IMR-90 (cell line): ENCODE data around the gene MYOM1. TPM values are rescaled to one million over a fixed set of nuclear protein-coding genes. Genes with fewer than 3 reads are reported as not detected.

ENCODE experiments used
- ATAC-seq: fragments of 200-7000 bp; cut with Tn5 transposase; 2 replicates; pipeline ENCODE4 v1.9.1; 2020; ENCODE audit warnings: low read depth, mild to moderate bottlenecking, moderate library complexity
- BruUV-seq: library from RNA; stranded (reverse); fragments of 400-500 nt; replicated peaks from 2 replicates; lab custom pipeline; 2021; lab: Mats Ljungman, UMichigan
- CTCF ChIA-PET: fragments of 300-600 bp; formaldehyde crosslinking; extraction: SDS; loops from one replicate; lab custom pipeline; 2021; ENCODE audit warnings: antibody characterized with exemption; lab: Yijun Ruan, JAX
- POLR2A ChIA-PET: fragments of 300-600 bp; sonication (Branson Sonifier 250); formaldehyde crosslinking; loops from one replicate; lab custom pipeline; 2022; ENCODE audit warnings: antibody characterized with exemption; ENCODE audit not compliant: unreplicated experiment; lab: Charles Lee
- DNase-seq: peaks from one replicate; pipeline ENCODE4 v3.0.0; 2013
- H2AFZ ChIP-seq: replicated peaks from 2 replicates; pipeline ENCODE3; 2013; ENCODE audit warnings: low read length, mild to moderate bottlenecking; ENCODE audit not compliant: poor library complexity
- H2AK5ac ChIP-seq: 2 replicates; pipeline ENCODE4 v1.6.1; 2013; ENCODE audit warnings: low read depth, low read length, inconsistent platforms
- H2AK9ac ChIP-seq: replicated peaks from 2 replicates; pipeline ENCODE3; 2013; ENCODE audit warnings: mild to moderate bottlenecking, low read depth, low read length, moderate library complexity; ENCODE audit not compliant: poor library complexity
- H2BK120ac ChIP-seq: 2 replicates; pipeline ENCODE4 v1.6.1; 2013; ENCODE audit warnings: low read depth, low read length, inconsistent platforms
- H2BK15ac ChIP-seq: 3 replicates; pipeline ENCODE4 v1.6.1; 2013; ENCODE audit warnings: low read depth, low read length, inconsistent platforms
- H2BK20ac ChIP-seq: 2 replicates; pipeline ENCODE4 v1.6.1; 2013; ENCODE audit warnings: low read depth, mild to moderate bottlenecking, inconsistent platforms, low read length, moderate library complexity
- H2BK5ac ChIP-seq: 2 replicates; pipeline ENCODE4 v1.6.1; 2013; ENCODE audit warnings: mild to moderate bottlenecking, low read depth, low read length, inconsistent platforms; ENCODE audit not compliant: poor library complexity, severe bottlenecking
- H3K14ac ChIP-seq: replicated peaks from 2 replicates; pipeline ENCODE4 v1.6.1; 2013; ENCODE audit warnings: low read depth, low read length, inconsistent platforms
- H3K18ac ChIP-seq: 2 replicates; pipeline ENCODE4 v1.6.1; 2013; ENCODE audit warnings: low read depth, low read length, control low read depth
- H3K23ac ChIP-seq: 2 replicates; pipeline ENCODE4 v1.6.1; 2013; ENCODE audit warnings: low read depth, low read length, inconsistent platforms
- H3K27ac ChIP-seq: 2 replicates; pipeline ENCODE4 v1.5.1; 2013; ENCODE audit warnings: mild to moderate bottlenecking, control low read depth, low read length; ENCODE audit not compliant: insufficient read depth
- H3K27me3 ChIP-seq: 2 replicates; pipeline ENCODE4 v1.6.1; 2013; ENCODE audit warnings: low read length; ENCODE audit not compliant: control insufficient read depth, insufficient read depth
- H3K36me3 ChIP-seq: 2 replicates; pipeline ENCODE4 v1.6.1; 2013; ENCODE audit warnings: low read length, mixed read lengths; ENCODE audit not compliant: control insufficient read depth, insufficient read depth
- H3K4ac ChIP-seq: 2 replicates; pipeline ENCODE4 v1.6.1; 2013; ENCODE audit warnings: low read depth, low read length, inconsistent platforms
- H3K4me1 ChIP-seq: 2 replicates; pipeline ENCODE4 v1.6.1; 2013; ENCODE audit warnings: low read length, mixed read lengths; ENCODE audit not compliant: control insufficient read depth, insufficient read depth
- H3K4me2 ChIP-seq: 2 replicates; pipeline ENCODE4 v1.6.1; 2013; ENCODE audit warnings: low read depth, mild to moderate bottlenecking, control low read depth, low read length, moderate library complexity
- H3K4me3 ChIP-seq: 2 replicates; pipeline ENCODE4 v1.5.1; 2013; ENCODE audit warnings: low read depth, mild to moderate bottlenecking, control low read depth, low read length, moderate library complexity; ENCODE audit not compliant: insufficient read depth
- H3K56ac ChIP-seq: 2 replicates; pipeline ENCODE4 v1.6.1; 2013; ENCODE audit warnings: low read length, inconsistent platforms; ENCODE audit not compliant: insufficient read depth; ENCODE audit errors: extremely low read depth
- H3K79me1 ChIP-seq, 2 experiments: 2 replicates each; pipeline ENCODE4 v1.6.1; 2013; ENCODE audit warnings: low read length in 2 of 2, inconsistent platforms in 1 of 2, low read depth in 1 of 2
- H3K9ac ChIP-seq: 2 replicates; pipeline ENCODE4 v1.6.1; 2013; ENCODE audit warnings: low read depth, low read length, control low read depth
- H3K9me1 ChIP-seq: 2 replicates; pipeline ENCODE4 v1.6.1; 2013; ENCODE audit warnings: low read length, inconsistent platforms; ENCODE audit not compliant: insufficient read depth
- H3K9me3 ChIP-seq: 2 replicates; pipeline ENCODE4 v1.6.1; 2013; ENCODE audit warnings: low read length; ENCODE audit not compliant: control insufficient read depth, insufficient read depth
- H4K20me1 ChIP-seq: 2 replicates; pipeline ENCODE4 v1.6.1; 2013; ENCODE audit warnings: low read length, inconsistent platforms; ENCODE audit not compliant: insufficient read depth
- H4K5ac ChIP-seq: 2 replicates; pipeline ENCODE4 v1.6.1; 2013; ENCODE audit warnings: mild to moderate bottlenecking, low read depth, low read length, control low read depth
- H4K8ac ChIP-seq, 2 experiments: 2 replicates each; pipeline ENCODE4 v1.6.1; 2013; ENCODE audit warnings: low read depth in 2 of 2, low read length in 2 of 2, control low read depth in 1 of 2, inconsistent platforms in 1 of 2
- H4K91ac ChIP-seq: 2 replicates; pipeline ENCODE4 v1.6.1; 2013; ENCODE audit warnings: low read depth, low read length, inconsistent platforms; ENCODE audit not compliant: insufficient read depth
- BHLHE40 ChIP-seq: fragments of 150-350 bp; IDR thresholded peaks from 2 replicates; pipeline ENCODE4 v1.6.1; 2016; ENCODE audit warnings: mild to moderate bottlenecking, low read depth, low read length
- CEBPB ChIP-seq: IDR thresholded peaks from 2 replicates; pipeline ENCODE4 v1.6.1; 2012; ENCODE audit warnings: low read depth, low read length, improper control_type of control experiment
- CHD1 ChIP-seq: IDR thresholded peaks from 2 replicates; pipeline ENCODE4 v1.6.1; 2012; ENCODE audit warnings: low read depth, low read length, improper control_type of control experiment
- CTCF ChIP-seq: conservative IDR thresholded peaks from 2 replicates; pipeline ENCODE4 v1.5.1; 2012; ENCODE audit warnings: mild to moderate bottlenecking, low read depth, low read length, improper control_type of control experiment
- ELK1 ChIP-seq: fragments of 150-350 bp; IDR thresholded peaks from 2 replicates; pipeline ENCODE4 v1.6.1; 2016; ENCODE audit warnings: low read depth, mild to moderate bottlenecking, low read length, moderate library complexity, borderline replicate concordance
- FOS ChIP-seq: fragments of 150-350 bp; IDR thresholded peaks from 2 replicates; pipeline ENCODE4 v1.6.1; 2016; ENCODE audit warnings: low read depth, low read length
- MAFK ChIP-seq: IDR thresholded peaks from 2 replicates; pipeline ENCODE4 v1.6.1; 2012; ENCODE audit warnings: low read depth, low read length, improper control_type of control experiment
- MAZ ChIP-seq: IDR thresholded peaks from 2 replicates; pipeline ENCODE4 v1.6.1; 2012; ENCODE audit warnings: low read depth, mild to moderate bottlenecking, low read length, improper control_type of control experiment, moderate library complexity, borderline replicate concordance
- MXI1 ChIP-seq: IDR thresholded peaks from 2 replicates; pipeline ENCODE4 v1.6.1; 2012; ENCODE audit warnings: low read depth, mild to moderate bottlenecking, low read length, moderate library complexity, borderline replicate concordance
- NFE2L2 ChIP-seq: fragments of 150-350 bp; IDR thresholded peaks from 2 replicates; pipeline ENCODE4 v1.6.1; 2016; ENCODE audit warnings: low read depth, mild to moderate bottlenecking, low read length
- POLR2A ChIP-seq: IDR thresholded peaks from 2 replicates; pipeline ENCODE4 v1.6.1; 2012; ENCODE audit warnings: mild to moderate bottlenecking, low read depth, low read length
- RAD21 ChIP-seq: IDR thresholded peaks from 2 replicates; pipeline ENCODE4 v1.6.1; 2012; ENCODE audit warnings: low read length, improper control_type of control experiment
- RCOR1 ChIP-seq: IDR thresholded peaks from 2 replicates; pipeline ENCODE4 v1.6.1; 2012; ENCODE audit warnings: mild to moderate bottlenecking, low read length, improper control_type of control experiment; ENCODE audit not compliant: insufficient replicate concordance
- RFX5 ChIP-seq: IDR thresholded peaks from 2 replicates; pipeline ENCODE4 v1.8.0; 2012; ENCODE audit warnings: low read depth, mild to moderate bottlenecking, low read length, moderate library complexity
- SMC3 ChIP-seq: fragments of 150-350 bp; IDR thresholded peaks from 2 replicates; pipeline ENCODE4 v1.6.1; 2016; ENCODE audit warnings: low read depth, mild to moderate bottlenecking, antibody characterized with exemption, low read length, moderate library complexity
- USF2 ChIP-seq: fragments of 150-350 bp; IDR thresholded peaks from 2 replicates; pipeline ENCODE4 v1.6.1; 2017; ENCODE audit warnings: mild to moderate bottlenecking, antibody characterized with exemption, low read length, low read depth
- WGBS, 2 experiments: methylation state at CpG; one replicate each; pipeline versions ENCODE4 v1.1.5 to v1.1.7; 2013; ENCODE audit warnings: missing lambda C conversion rate in 2 of 2; ENCODE audit not compliant: insufficient read length in 1 of 2; ENCODE audit errors: extremely low coverage in 2 of 2; 5-methylcytosine and 5-hydroxymethylcytosine counted together
- dilution Hi-C: fragments of 300-500 bp; cut with HindIII; formaldehyde crosslinking; loops from one replicate; pipeline ENCODE4 v1.14.3; 2018; ENCODE audit warnings: low sequenced_read_pairs; ENCODE audit not compliant: unreplicated experiment
- in situ Hi-C: fragments of 300-500 bp; cut with MboI; formaldehyde crosslinking; loops from 3 replicates; pipeline ENCODE4 v1.14.3; 2019; ENCODE audit warnings: low sequenced_read_pairs, inconsistent platforms, mixed read lengths
- intact Hi-C: fragments of 100-400 bp; cut with micrococcal nuclease; formaldehyde crosslinking; loops from 2 replicates; pipeline ENCODE4 v1.10.0; 2022
- polyA plus RNA-seq, 3 experiments: library from polyadenylated mRNA; depleted of rRNA; stranded (reverse); fragments of >200 nt; gene quantifications; 2 replicates each; pipeline ENCODE4 v1.2.3, GENCODE V29; 2012; ENCODE audit warnings: low replicate concordance in 1 of 3
- total RNA-seq: library from RNA; depleted of rRNA; stranded (reverse); fragments of >200 nt; gene quantifications from 2 replicates; pipeline ENCODE4 v1.2.3, GENCODE V29; 2012

The MYOM1 gene
- total and polyA plus RNA-seq, 2 of the 4 experiments (the other 2 are of a cell fraction), result under 0.01 to 0.10 TPM

GRCh38 chr18:3184275-3184963 is 35.3 kb downstream of the MYOM1 start:
- Histone ChIP-seq H4K8ac (no peak overlapping the region), H2AK9ac (no peak overlapping the region), H3K18ac (no peak overlapping the region), H4K91ac (no peak overlapping the region), H2BK20ac (no peak overlapping the region), H4K20me1 (no peaks in the 10 kb centered on the region), H2BK15ac (no peak overlapping the region), H3K56ac (no peak overlapping the region), H2AFZ (no peak overlapping the region), H3K9me3 (no peaks in the 10 kb centered on the region), H3K23ac (no peak overlapping the region), H3K14ac (no peak overlapping the region), H3K9ac (no peak overlapping the region), H3K36me3 (no peaks in the 10 kb centered on the region), H2BK5ac (no peak overlapping the region), H2BK120ac (no peak overlapping the region), H3K79me1 (no peaks in the 10 kb centered on the region), H3K4me3 (no peak overlapping the region), H3K9me1 (no peaks in the 10 kb centered on the region), H3K4me1 (0 out of 2 replicates have a peak, but pooled peaks cover 1% of the 10 kb centered on the region), H3K27ac (no peak overlapping the region), H3K4ac (no peak overlapping the region), H2AK5ac (no peak overlapping the region), H3K27me3 (peaks cover 2% of the 10 kb centered on the region; the same call in 1 of the 2 replicates), H3K4me2 (no peak overlapping the region), H4K5ac (no peak overlapping the region)
- ChIA-PET CTCF (interaction anchor here (0.7 to 0.9 kb wide), 2 partner anchors 12 to 16 kb away, joined by 3 read pairs; no protein-coding TSS in a partner anchor), POLR2A (no interaction called here)
- in situ Hi-C loops (no loop called here), intact Hi-C loops (no loop called here), dilution Hi-C loops (no loop called here)
- no peak for TF ChIP-seq CHD1
- no peak for TF ChIP-seq SMC3
- no peak for TF ChIP-seq NFE2L2
- no peak for TF ChIP-seq MXI1
- no peak for TF ChIP-seq CTCF
- no peak for TF ChIP-seq POLR2A
- no peak for TF ChIP-seq ELK1
- TF ChIP-seq FOS, result no peak
- TF ChIP-seq RCOR1, result no peak
- TF ChIP-seq BHLHE40, result no peak
- no peak for TF ChIP-seq RFX5
- TF ChIP-seq CEBPB, result no peak
- no peak for TF ChIP-seq MAZ
- no peak for TF ChIP-seq MAFK
- TF ChIP-seq USF2, result no peak
- no peak for TF ChIP-seq RAD21
- no TSS peak for BruUV-seq
- ATAC-seq (no peak), DNase-seq (no peak)
- 33% methylated on average over 1 of the region's 6 CpGs; no CpG with 5 or more reads in 1 of the 2 experiments for WGBS, 2 experiments
